ENCODE results near the gene RABL2B.
"Not testable (repeated sequence)": the region's sequence is repeated elsewhere in the genome, so short reads cannot be mapped to it uniquely, and the experiment has no call there.

DNA sequence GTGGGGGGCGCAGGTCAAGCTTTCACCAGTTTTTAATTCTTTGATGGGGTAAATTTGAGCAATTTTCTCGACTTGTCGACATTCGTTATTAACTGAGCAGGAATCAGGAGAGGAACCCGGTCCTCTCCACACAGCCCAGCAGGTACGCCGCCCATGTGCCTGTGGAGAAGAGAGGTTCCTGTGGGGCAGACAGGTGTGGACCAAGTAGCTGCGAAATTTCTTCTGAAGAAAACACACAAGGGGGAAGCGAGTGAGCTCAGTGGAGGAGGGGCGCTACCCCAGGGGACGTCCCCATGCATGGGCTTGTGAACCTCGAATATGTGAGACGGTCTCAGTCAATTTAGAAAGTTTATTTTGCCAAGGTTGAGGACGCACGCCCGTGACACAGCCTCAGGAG lies 442 bp upstream of the RABL2B start:
- TF ChIP-seq, protein P1, sequence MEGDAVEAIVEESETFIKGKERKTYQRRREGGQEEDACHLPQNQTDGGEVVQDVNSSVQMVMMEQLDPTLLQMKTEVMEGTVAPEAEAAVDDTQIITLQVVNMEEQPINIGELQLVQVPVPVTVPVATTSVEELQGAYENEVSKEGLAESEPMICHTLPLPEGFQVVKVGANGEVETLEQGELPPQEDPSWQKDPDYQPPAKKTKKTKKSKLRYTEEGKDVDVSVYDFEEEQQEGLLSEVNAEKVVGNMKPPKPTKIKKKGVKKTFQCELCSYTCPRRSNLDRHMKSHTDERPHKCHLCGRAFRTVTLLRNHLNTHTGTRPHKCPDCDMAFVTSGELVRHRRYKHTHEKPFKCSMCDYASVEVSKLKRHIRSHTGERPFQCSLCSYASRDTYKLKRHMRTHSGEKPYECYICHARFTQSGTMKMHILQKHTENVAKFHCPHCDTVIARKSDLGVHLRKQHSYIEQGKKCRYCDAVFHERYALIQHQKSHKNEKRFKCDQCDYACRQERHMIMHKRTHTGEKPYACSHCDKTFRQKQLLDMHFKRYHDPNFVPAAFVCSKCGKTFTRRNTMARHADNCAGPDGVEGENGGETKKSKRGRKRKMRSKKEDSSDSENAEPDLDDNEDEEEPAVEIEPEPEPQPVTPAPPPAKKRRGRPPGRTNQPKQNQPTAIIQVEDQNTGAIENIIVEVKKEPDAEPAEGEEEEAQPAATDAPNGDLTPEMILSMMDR (conservative IDR thresholded peaks at IDR 0.05; ENCODE audit: low read depth, low read length), result not testable (repeated sequence)
- not testable (repeated sequence) for TF ChIP-seq EZH2 (IDR thresholded peaks at IDR 0.05; ENCODE audit: low read length, unreplicated experiment); EZH2phosphoT487 (IDR thresholded peaks at IDR 0.05; ENCODE audit: borderline replicate concordance, low read length)
